Pancreas (tissue), 10 donors: ENCODE results near the gene MYBPC3. TPM values are rescaled to one million over a fixed set of nuclear protein-coding genes. Genes with fewer than 3 reads are reported as not detected.
A peak's percentile ranks its signal among the peaks of the same experiment; 100 is the strongest.

Experiments
- ATAC-seq, 4 donors: fragments of 200-7000 bp; cut with Tn5 transposase; one replicate each; pipeline versions ENCODE4 v1.8.0 to v1.9.1; 2020; ENCODE audit warnings: mild to moderate bottlenecking in 4 of 4, moderate library complexity in 4 of 4
- DNase-seq, 6 donors: peaks; one replicate each; pipeline ENCODE4 v3.0.0-alpha.2; 2020
- FAIRE-seq: peaks from 2 replicates; lab custom pipeline; 2012; peaks lifted over from hg19 to GRCh38; lab: Jason Lieb, UNC
- H3K27ac ChIP-seq, 4 donors: fragments of 200-600 bp; sonication (generic); 1 replicate in 3 of 4; 2 replicates in 1 of 4; pipeline versions ENCODE4 v1.5.0 to v1.8.0; 2020
- H3K27me3 ChIP-seq, 4 donors: fragments of 200-600 bp; one replicate each; pipeline ENCODE4 v1.8.0; 2021
- H3K36me3 ChIP-seq, 3 donors: fragments of 200-600 bp; sonication (generic) in 1 of 3; one replicate each; pipeline versions ENCODE4 v1.5.0 to v1.8.0; 2020 to 2021
- H3K4me1 ChIP-seq, 3 donors: fragments of 200-600 bp; one replicate each; pipeline ENCODE4 v1.8.0; 2021
- H3K4me3 ChIP-seq, 4 donors: fragments of 200-600 bp; sonication (generic) in 2 of 4; one replicate each; pipeline versions ENCODE4 v1.5.0 to v1.8.0; 2020 to 2021
- H3K9me3 ChIP-seq, 4 donors: fragments of 200-600 bp; one replicate each; pipeline ENCODE4 v1.8.0; 2021
- CTCF ChIP-seq, 4 donors: fragments of 200-600 bp; sonication (generic) in 3 of 4; IDR thresholded peaks; one replicate each; pipeline versions ENCODE4 v1.5.0 to v1.8.0; 2021; ENCODE audit warnings: antibody characterized with exemption in 4 of 4
- WGBS, 2 donors: extraction: QIAGEN DNeasy Blood & Tissue Kit; methylation state at CpG; one replicate each; pipeline ENCODE4 v1.1.7; 2013; 5-methylcytosine and 5-hydroxymethylcytosine counted together
- intact Hi-C, 3 donors: fragments of 100-400 bp; cut with DNase I; formaldehyde crosslinking; loops; one replicate each; pipeline versions ENCODE4 v1.11.1 to v1.14.2; 2022
- polyA plus RNA-seq, 2 donors: library from polyadenylated mRNA; stranded (reverse); fragments of 200-250 nt; gene quantifications; one replicate each; pipeline ENCODE4 v1.2.3, GENCODE V29; 2013
- total RNA-seq, 6 donors: library from RNA; stranded (reverse); fragmentation: NEBNext Ultra II Directional in 4 of 6; extraction: Animal tissue kit (Norgen Biotek cat#: 25700) in 4 of 6; gene quantifications; one replicate each; pipeline versions ENCODE4 v1.2.1 to v1.2.4, GENCODE V29; 2021 to 2023
- donor health status: healthy with polysubstance abuse.
- donor health status: DM: no; HTN: no; CAD: no; lungs with moderate emphysema.
- donor health status: DM: no; HTN: no; CAD: no.
- donor health status: control.
- donor health status: control.
- donor health status: Bipolar disorder and iron deficiency.
- donor health status: DM: yes; HTN: yes; CAD: no.
- donor health status: DM: no; HTN: no; CAD: no.
- donor health status: DM: no; HTN: no; CAD: no.
- donor health status: DM: yes; HTN: yes; CAD: no.

The MYBPC3 gene
- total and polyA plus RNA-seq, 8 donors = 0.06 to 1.0 (median 0.12) TPM; not detected in 2

GRCh38 chr11:47391077-47391583 lies 38.6 kb upstream of the MYBPC3 start:
- no peak overlapping the region for H3K4me3 ChIP-seq
- H3K27me3 ChIP-seq = no peaks in the 10 kb centered on the region
- H3K4me1 ChIP-seq = no peaks in the 10 kb centered on the region
- TF ChIP-seq CTCF (IDR thresholded peaks at IDR 0.05) = no peak
- ATAC-seq = peak in 3 of 4 donors; percentile 9 to 46 (median 21)
- H3K36me3 ChIP-seq = no peaks in the 10 kb centered on the region
- H3K27ac ChIP-seq = peak overlapping the region in 2 of 4 donors; percentile 28 to 39
- intact Hi-C loops = no loop called here
- 80 to 83% methylated on average over 11 of the region's 11 CpGs for WGBS, 2 donors
- FAIRE-seq = no peak
- no peaks in the 10 kb centered on the region for H3K9me3 ChIP-seq
- peak in 1 of 6 donors; percentile 53 for DNase-seq

- FAIRE-seq (no peak), ATAC-seq (no peak), DNase-seq (no peak)
- H3K27me3 ChIP-seq = no peaks in the 10 kb centered on the region
- no peak overlapping the region for H3K4me3 ChIP-seq
- WGBS, 2 donors = 90 to 95% methylated on average over 4 to 6 of the region's 6 CpGs
- TF ChIP-seq CTCF (IDR thresholded peaks at IDR 0.05) = no peak
- H3K36me3 ChIP-seq = no peaks in the 10 kb centered on the region
- peak overlapping the region in 1 of 4 donors; percentile 28 for H3K27ac ChIP-seq
- H3K9me3 ChIP-seq = no peaks in the 10 kb centered on the region
- H3K4me1 ChIP-seq = no peaks in the 10 kb centered on the region
- intact Hi-C loops = no loop called here
Observed at GRCh38 chr11:47390422-47390760, 37.9 kb upstream of the MYBPC3 start.

- DNase-seq (peak in 1 of 6 donors; percentile 46), ATAC-seq (no peak), FAIRE-seq (no peak)
- WGBS, 2 donors = 78 to 82% methylated on average over 16 to 17 of the region's 17 CpGs
- Histone ChIP-seq H3K9me3 (no peaks in the 10 kb centered on the region), H3K27me3 (no peaks in the 10 kb centered on the region), H3K27ac (no peak overlapping the region), H3K4me3 (no peak overlapping the region), H3K36me3 (no peaks in the 10 kb centered on the region), H3K4me1 (no peaks in the 10 kb centered on the region)
- no peak for TF ChIP-seq CTCF (IDR thresholded peaks at IDR 0.05)
- intact Hi-C loops = no loop called here
Observed at GRCh38 chr11:47389577-47390421, 37.3 kb upstream of the MYBPC3 start.

GRCh38 chr11:47388697-47389576 lies 36.4 kb upstream of the MYBPC3 start:
- H3K9me3 ChIP-seq = no peaks in the 10 kb centered on the region
- no peak for FAIRE-seq
- no peak for DNase-seq

More at GRCh38 chr11:47388697-47389576, 36.4 kb upstream of the MYBPC3 start:
- H3K27ac ChIP-seq = peak overlapping the region in 1 of 4 donors; percentile 12
- TF ChIP-seq CTCF (IDR thresholded peaks at IDR 0.05) = no peak
- H3K4me1 ChIP-seq = no peaks in the 10 kb centered on the region
- no peak overlapping the region for H3K4me3 ChIP-seq
- ATAC-seq = peak in 1 of 4 donors; percentile 8
- H3K27me3 ChIP-seq = no peaks in the 10 kb centered on the region
- intact Hi-C loops = no loop called here
- WGBS, 2 donors = 80 to 83% methylated on average over 28 of the region's 28 CpGs
- no peaks in the 10 kb centered on the region for H3K36me3 ChIP-seq
